SIG-M5 (cell line): Measurements from ENCODE around the gene ONECUT2.

Experiments
- DNase-seq: peaks from one replicate; lab custom pipeline; 2025; lab: John Stamatoyannopoulos, UW

Gene ONECUT2

GRCh38 chr18:57529151-57529550, 94.0 kb downstream of the ONECUT2 start:
- DNase-seq: no peak

GRCh38 chr18:57533006-57533867, 98.1 kb downstream of the ONECUT2 start:
- DNase-seq: no peak

GRCh38 chr18:57533868-57534510, 98.8 kb downstream of the ONECUT2 start:
- DNase-seq: no peak

- DNase-seq: no peak
Measured at GRCh38 chr18:57534511-57534909, 99.3 kb downstream of the ONECUT2 start.

GRCh38 chr18:57538614-57539013, 103.4 kb downstream of the ONECUT2 start:
- DNase-seq: no peak

- DNase-seq: no peak
Measured at GRCh38 chr18:57539702-57540101, 104.5 kb downstream of the ONECUT2 start.
